Neuron (in vitro differentiated cells): ENCODE results near the gene FAT3.

Experiments used
- H2AFZ ChIP-seq: one replicate; pipeline ENCODE4 v1.6.1; 2013; ENCODE audit warnings: low read depth, mild to moderate bottlenecking, inconsistent platforms, low read length, moderate library complexity
- H3K27me3 ChIP-seq: one replicate; pipeline ENCODE4 v1.6.1; 2013; ENCODE audit warnings: low read length; ENCODE audit not compliant: insufficient read depth
- H3K36me3 ChIP-seq: one replicate; pipeline ENCODE4 v1.6.1; 2013; ENCODE audit warnings: low read length; ENCODE audit not compliant: insufficient read depth
- H3K4me1 ChIP-seq: one replicate; pipeline ENCODE4 v1.6.1; 2013; ENCODE audit warnings: low read length; ENCODE audit not compliant: insufficient read depth
- H3K4me3 ChIP-seq: 2 replicates; pipeline ENCODE4 v1.5.1; 2013; ENCODE audit warnings: mild to moderate bottlenecking, low read length, moderate library complexity
- H3K9me3 ChIP-seq: one replicate; pipeline ENCODE4 v1.6.1; 2013; ENCODE audit warnings: low read length

The FAT3 gene

GRCh38 chr11:92219476-92219875, 5.1 kb upstream of the FAT3 start:
- H3K36me3 ChIP-seq, result no peaks in the 10 kb centered on the region
- no peak overlapping the region for H2AFZ ChIP-seq
- H3K4me3 ChIP-seq, result no peak overlapping the region
- peaks cover 2% of the 10 kb centered on the region for H3K9me3 ChIP-seq
- H3K4me1 ChIP-seq, result peaks cover 23% of the 10 kb centered on the region
- H3K27me3 ChIP-seq, result no peaks in the 10 kb centered on the region

- H3K9me3 ChIP-seq, result peaks cover 2% of the 10 kb centered on the region
- no peaks in the 10 kb centered on the region for H3K36me3 ChIP-seq
- H3K4me3 ChIP-seq, result peak overlapping the region; percentile 94
- no peak overlapping the region for H2AFZ ChIP-seq
- no peaks in the 10 kb centered on the region for H3K27me3 ChIP-seq
- peaks cover 25% of the 10 kb centered on the region for H3K4me1 ChIP-seq
These were observed 1.9 kb upstream of the FAT3 start for GRCh38 chr11:92222701-92223100.

- H2AFZ ChIP-seq, result peak overlapping the region; percentile 14
- H3K4me3 ChIP-seq, result peak overlapping the region; percentile 94
- peaks cover 37% of the 10 kb centered on the region for H3K4me1 ChIP-seq
- H3K27me3 ChIP-seq, result no peaks in the 10 kb centered on the region
- no peaks in the 10 kb centered on the region for H3K36me3 ChIP-seq
- H3K9me3 ChIP-seq, result peaks cover 2% of the 10 kb centered on the region
These were observed 588 bp upstream of the FAT3 start for GRCh38 chr11:92224054-92224406.

- peaks cover 2% of the 10 kb centered on the region for H3K9me3 ChIP-seq
- H2AFZ ChIP-seq, result peak overlapping the region; percentile 8
- H3K27me3 ChIP-seq, result no peaks in the 10 kb centered on the region
- H3K4me3 ChIP-seq, result peak overlapping the region; percentile 94
- H3K4me1 ChIP-seq, result peaks cover 46% of the 10 kb centered on the region
- H3K36me3 ChIP-seq, result no peaks in the 10 kb centered on the region
These were observed 528 bp downstream of the FAT3 start for GRCh38 chr11:92225125-92225567.

GRCh38 chr11:92225568-92226330, 1.1 kb downstream of the FAT3 start:
- Histone ChIP-seq H3K4me3 (peak overlapping the region; percentile 94), H2AFZ (peak overlapping the region; percentile 8), H3K9me3 (peaks cover 1% of the 10 kb centered on the region), H3K36me3 (no peaks in the 10 kb centered on the region), H3K4me1 (peaks cover 46% of the 10 kb centered on the region), H3K27me3 (no peaks in the 10 kb centered on the region)

- H3K36me3 ChIP-seq, result no peaks in the 10 kb centered on the region
- H3K4me3 ChIP-seq, result peak overlapping the region; percentile 94
- H3K4me1 ChIP-seq, result peaks cover 52% of the 10 kb centered on the region
- no peaks in the 10 kb centered on the region for H3K9me3 ChIP-seq
- H2AFZ ChIP-seq, result peak overlapping the region; percentile 12
- no peaks in the 10 kb centered on the region for H3K27me3 ChIP-seq
These were observed 2.0 kb downstream of the FAT3 start for GRCh38 chr11:92226331-92227229.

- Histone ChIP-seq H3K27me3 (no peaks in the 10 kb centered on the region), H3K36me3 (no peaks in the 10 kb centered on the region), H2AFZ (peak overlapping the region; percentile 12), H3K9me3 (no peaks in the 10 kb centered on the region), H3K4me1 (peaks cover 47% of the 10 kb centered on the region), H3K4me3 (peak overlapping the region; percentile 94)
These were observed 2.7 kb downstream of the FAT3 start for GRCh38 chr11:92227230-92227814.

- Histone ChIP-seq H3K9me3 (no peaks in the 10 kb centered on the region), H2AFZ (no peak overlapping the region), H3K4me1 (peaks cover 38% of the 10 kb centered on the region), H3K27me3 (no peaks in the 10 kb centered on the region), H3K36me3 (no peaks in the 10 kb centered on the region), H3K4me3 (peak overlapping the region; percentile 94)
These were observed 3.6 kb downstream of the FAT3 start for GRCh38 chr11:92227959-92228935.

GRCh38 chr11:92236856-92237255, 12.2 kb downstream of the FAT3 start:
- no peak overlapping the region for H3K4me3 ChIP-seq
- H3K36me3 ChIP-seq, result no peaks in the 10 kb centered on the region

GRCh38 chr11:92240916-92241315, 16.3 kb downstream of the FAT3 start:
- Histone ChIP-seq H3K9me3 (no peaks in the 10 kb centered on the region), H3K27me3 (no peaks in the 10 kb centered on the region), H3K36me3 (no peaks in the 10 kb centered on the region), H3K4me3 (peak overlapping the region; percentile 23), H2AFZ (no peak overlapping the region), H3K4me1 (peaks cover 47% of the 10 kb centered on the region)

More at GRCh38 chr11:92236856-92237255, 12.2 kb downstream of the FAT3 start:
- Histone ChIP-seq H3K27me3 (no peaks in the 10 kb centered on the region), H2AFZ (no peak overlapping the region), H3K9me3 (no peaks in the 10 kb centered on the region), H3K4me1 (peaks cover 29% of the 10 kb centered on the region)

GRCh38 chr11:92245700-92246271, 21.2 kb downstream of the FAT3 start:
- Histone ChIP-seq H3K36me3 (no peaks in the 10 kb centered on the region), H3K9me3 (no peaks in the 10 kb centered on the region), H3K27me3 (no peaks in the 10 kb centered on the region)

GRCh38 chr11:92246630-92247029, 22.0 kb downstream of the FAT3 start:
- Histone ChIP-seq H3K27me3 (no peaks in the 10 kb centered on the region), H3K4me1 (peaks cover 32% of the 10 kb centered on the region), H3K9me3 (no peaks in the 10 kb centered on the region), H2AFZ (no peak overlapping the region), H3K4me3 (no peak overlapping the region), H3K36me3 (no peaks in the 10 kb centered on the region)

More at GRCh38 chr11:92245700-92246271, 21.2 kb downstream of the FAT3 start:
- Histone ChIP-seq H3K4me3 (no peak overlapping the region), H2AFZ (no peak overlapping the region), H3K4me1 (peaks cover 40% of the 10 kb centered on the region)
